ENCODE data around the gene KIAA1958.

The KIAA1958 gene

DNA sequence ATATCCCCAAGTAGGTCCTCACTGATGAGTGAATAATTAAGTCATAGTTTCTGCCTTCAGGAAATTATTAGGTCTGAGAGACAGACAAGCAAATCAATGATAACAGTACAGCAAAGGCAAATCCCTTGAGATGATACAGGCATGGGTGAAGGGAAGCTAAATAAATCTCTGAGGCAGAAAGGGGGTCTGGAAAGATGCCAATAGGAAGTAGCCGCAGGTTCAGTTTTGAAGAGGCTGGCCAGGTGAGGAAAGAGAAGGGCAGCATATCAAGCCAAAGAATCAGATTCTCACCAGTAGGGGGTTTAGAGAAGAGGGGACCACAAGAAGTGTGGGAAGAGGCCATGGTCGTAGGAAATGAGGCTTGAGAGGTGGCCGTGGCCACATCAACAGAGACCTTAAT lies 85.8 kb downstream of the KIAA1958 start:
- H3K9me3 ChIP-seq (ENCODE audit: low read length), result no peaks in the 10 kb centered on the region
- H3F3A ChIP-seq (ENCODE audit: insufficient read depth, low read length), result no peaks in the 10 kb centered on the region
- H3K79me2 ChIP-seq (ENCODE audit: insufficient read depth, low read length), result peaks cover 19% of the 10 kb centered on the region; the same call in 1 of the 2 replicates
- H3K27me3 ChIP-seq (ENCODE audit: insufficient read depth, low read length), result no peaks in the 10 kb centered on the region
- TF ChIP-seq, protein P1, sequence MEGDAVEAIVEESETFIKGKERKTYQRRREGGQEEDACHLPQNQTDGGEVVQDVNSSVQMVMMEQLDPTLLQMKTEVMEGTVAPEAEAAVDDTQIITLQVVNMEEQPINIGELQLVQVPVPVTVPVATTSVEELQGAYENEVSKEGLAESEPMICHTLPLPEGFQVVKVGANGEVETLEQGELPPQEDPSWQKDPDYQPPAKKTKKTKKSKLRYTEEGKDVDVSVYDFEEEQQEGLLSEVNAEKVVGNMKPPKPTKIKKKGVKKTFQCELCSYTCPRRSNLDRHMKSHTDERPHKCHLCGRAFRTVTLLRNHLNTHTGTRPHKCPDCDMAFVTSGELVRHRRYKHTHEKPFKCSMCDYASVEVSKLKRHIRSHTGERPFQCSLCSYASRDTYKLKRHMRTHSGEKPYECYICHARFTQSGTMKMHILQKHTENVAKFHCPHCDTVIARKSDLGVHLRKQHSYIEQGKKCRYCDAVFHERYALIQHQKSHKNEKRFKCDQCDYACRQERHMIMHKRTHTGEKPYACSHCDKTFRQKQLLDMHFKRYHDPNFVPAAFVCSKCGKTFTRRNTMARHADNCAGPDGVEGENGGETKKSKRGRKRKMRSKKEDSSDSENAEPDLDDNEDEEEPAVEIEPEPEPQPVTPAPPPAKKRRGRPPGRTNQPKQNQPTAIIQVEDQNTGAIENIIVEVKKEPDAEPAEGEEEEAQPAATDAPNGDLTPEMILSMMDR (IDR thresholded peaks at IDR 0.05; ENCODE audit: low read length), result peak; percentile 37; the same call in 1 of the 2 replicates
- no peak for TF ChIP-seq EZH2 (IDR thresholded peaks at IDR 0.05; ENCODE audit: borderline replicate concordance, low read length)
- peaks cover 9% of the 10 kb centered on the region for H3K4me1 ChIP-seq (ENCODE audit: insufficient read depth, low read length, severe bottlenecking)
- no peak overlapping the region for H3K4me3 ChIP-seq (ENCODE audit: low read depth, low read length, poor library complexity, severe bottlenecking)
- H2AFZ ChIP-seq (ENCODE audit: low read length), result no peak overlapping the region
- H3K9me2 ChIP-seq (ENCODE audit: low read depth, low read length), result no peaks in the 10 kb centered on the region
- H3K4me2 ChIP-seq (ENCODE audit: low read length), result no peak overlapping the region
- peaks cover 24% of the 10 kb centered on the region; the same call in 1 of the 2 replicates for H3K36me3 ChIP-seq (ENCODE audit: insufficient read depth, low read length)
- H4K20me1 ChIP-seq (ENCODE audit: insufficient read depth, low read length), result no peaks in the 10 kb centered on the region
- H3K27ac ChIP-seq (ENCODE audit: low read depth, low read length, poor library complexity, severe bottlenecking), result no peak overlapping the region
- no peak overlapping the region for H3K9ac ChIP-seq (ENCODE audit: low read length)

DNA sequence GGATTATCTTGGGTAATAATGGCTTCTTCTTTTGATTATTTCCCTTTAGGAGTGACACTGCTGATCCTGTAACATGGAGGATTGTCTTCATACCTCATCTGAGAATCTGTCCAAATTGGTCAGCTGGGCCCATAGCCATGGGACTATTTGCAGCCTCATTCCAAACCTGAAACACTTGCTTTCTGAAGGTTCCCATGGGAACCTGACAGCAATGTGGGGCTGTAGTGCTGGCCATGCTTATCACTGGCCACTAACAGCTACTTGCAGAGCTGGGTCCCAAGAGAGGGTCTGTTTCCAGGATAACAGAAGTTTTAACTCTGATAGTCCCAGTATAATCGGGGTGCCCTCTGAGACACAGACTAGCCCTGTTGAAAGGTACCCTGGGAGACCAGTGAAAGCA lies 87.4 kb downstream of the KIAA1958 start:
- Histone ChIP-seq H3K36me3 (ENCODE audit: insufficient read depth, low read length) (peaks cover 24% of the 10 kb centered on the region; the same call in 1 of the 2 replicates), H3F3A (ENCODE audit: insufficient read depth, low read length) (no peaks in the 10 kb centered on the region), H3K4me1 (ENCODE audit: insufficient read depth, low read length, severe bottlenecking) (peaks cover 9% of the 10 kb centered on the region), H4K20me1 (ENCODE audit: insufficient read depth, low read length) (no peaks in the 10 kb centered on the region), H3K27ac (ENCODE audit: low read depth, low read length, poor library complexity, severe bottlenecking) (no peak overlapping the region), H2AFZ (ENCODE audit: low read length) (no peak overlapping the region), H3K4me3 (ENCODE audit: low read depth, low read length, poor library complexity, severe bottlenecking) (no peak overlapping the region), H3K4me2 (ENCODE audit: low read length) (no peak overlapping the region), H3K9me2 (ENCODE audit: low read depth, low read length) (no peaks in the 10 kb centered on the region), H3K9me3 (ENCODE audit: low read length) (no peaks in the 10 kb centered on the region), H3K79me2 (ENCODE audit: insufficient read depth, low read length) (peaks cover 23% of the 10 kb centered on the region), H3K9ac (ENCODE audit: low read length) (no peak overlapping the region), H3K27me3 (ENCODE audit: insufficient read depth, low read length) (no peaks in the 10 kb centered on the region)
- no peak for TF ChIP-seq EZH2 (IDR thresholded peaks at IDR 0.05; ENCODE audit: borderline replicate concordance, low read length)
- TF ChIP-seq, protein P1 (IDR thresholded peaks at IDR 0.05; ENCODE audit: low read length), result no peak

DNA sequence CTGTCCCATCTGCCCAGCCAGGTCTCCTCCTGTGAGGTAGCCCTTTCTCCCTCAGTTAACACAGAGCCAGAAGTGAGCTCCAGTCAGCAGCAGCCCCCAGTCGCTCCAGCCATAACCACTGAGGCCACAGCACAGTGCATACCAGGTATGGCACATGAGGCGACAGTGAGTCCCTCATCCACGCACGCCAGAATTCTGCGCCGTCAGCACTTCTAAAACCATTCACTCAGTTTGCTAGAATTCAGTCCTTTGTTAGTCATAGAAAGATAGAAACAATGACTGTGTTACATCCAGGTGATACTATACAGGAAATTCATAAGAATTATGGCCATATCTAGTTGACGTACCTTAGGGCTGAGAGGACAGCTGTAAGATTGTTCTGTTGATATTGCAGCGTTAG lies 88.5 kb downstream of the KIAA1958 start:
- H3K27me3 ChIP-seq (ENCODE audit: insufficient read depth, low read length), result no peaks in the 10 kb centered on the region
- H3K4me1 ChIP-seq (ENCODE audit: insufficient read depth, low read length, severe bottlenecking), result peaks cover 9% of the 10 kb centered on the region
- no peaks in the 10 kb centered on the region for H3F3A ChIP-seq (ENCODE audit: insufficient read depth, low read length)
- no peak overlapping the region for H2AFZ ChIP-seq (ENCODE audit: low read length)
- H3K9me3 ChIP-seq (ENCODE audit: low read length), result no peaks in the 10 kb centered on the region
- H3K36me3 ChIP-seq (ENCODE audit: insufficient read depth, low read length), result peaks cover 24% of the 10 kb centered on the region; the same call in 1 of the 2 replicates
- H3K9me2 ChIP-seq (ENCODE audit: low read depth, low read length), result no peaks in the 10 kb centered on the region
- no peak overlapping the region for H3K4me2 ChIP-seq (ENCODE audit: low read length)
- no peaks in the 10 kb centered on the region for H4K20me1 ChIP-seq (ENCODE audit: insufficient read depth, low read length)
- TF ChIP-seq, protein P1 (IDR thresholded peaks at IDR 0.05; ENCODE audit: low read length), result no peak
- no peak for TF ChIP-seq EZH2 (IDR thresholded peaks at IDR 0.05; ENCODE audit: borderline replicate concordance, low read length)
- H3K4me3 ChIP-seq (ENCODE audit: low read depth, low read length, poor library complexity, severe bottlenecking), result no peak overlapping the region
- H3K9ac ChIP-seq (ENCODE audit: low read length), result no peak overlapping the region
- no peak overlapping the region for H3K27ac ChIP-seq (ENCODE audit: low read depth, low read length, poor library complexity, severe bottlenecking)
- peaks cover 16% of the 10 kb centered on the region for H3K79me2 ChIP-seq (ENCODE audit: insufficient read depth, low read length)
